SW 1271 (cell line): ENCODE data around the gene LMTK3.
"Not testable (repeated sequence)": the region's sequence is repeated elsewhere in the genome, so short reads cannot be mapped to it uniquely, and the experiment has no call there.

Experiments
- DNase-seq, 2 experiments: peaks; one replicate each; lab custom pipeline; 2025; lab: John Stamatoyannopoulos, UW

The LMTK3 gene

DNA sequence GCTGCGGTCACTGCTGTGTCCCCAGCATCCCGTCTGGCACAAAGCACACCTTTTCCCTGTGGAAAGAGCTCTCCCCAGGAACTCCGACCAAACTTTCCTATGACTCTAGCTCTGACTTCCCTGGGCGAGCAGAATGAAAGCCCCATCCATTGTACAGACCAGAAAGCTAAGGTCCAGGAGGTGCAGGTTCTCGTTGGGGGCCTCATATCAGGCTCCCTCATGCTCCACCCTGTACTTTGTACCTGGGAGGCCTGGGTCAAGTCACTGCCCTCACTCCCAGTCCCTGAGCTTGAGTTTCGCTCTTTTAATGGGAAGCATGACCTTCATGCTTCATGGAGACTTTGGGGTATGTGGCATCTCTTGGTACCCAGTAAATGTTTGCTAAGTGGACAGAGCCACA, 24.1 kb downstream of the LMTK3 start:
- no peak for DNase-seq

DNA sequence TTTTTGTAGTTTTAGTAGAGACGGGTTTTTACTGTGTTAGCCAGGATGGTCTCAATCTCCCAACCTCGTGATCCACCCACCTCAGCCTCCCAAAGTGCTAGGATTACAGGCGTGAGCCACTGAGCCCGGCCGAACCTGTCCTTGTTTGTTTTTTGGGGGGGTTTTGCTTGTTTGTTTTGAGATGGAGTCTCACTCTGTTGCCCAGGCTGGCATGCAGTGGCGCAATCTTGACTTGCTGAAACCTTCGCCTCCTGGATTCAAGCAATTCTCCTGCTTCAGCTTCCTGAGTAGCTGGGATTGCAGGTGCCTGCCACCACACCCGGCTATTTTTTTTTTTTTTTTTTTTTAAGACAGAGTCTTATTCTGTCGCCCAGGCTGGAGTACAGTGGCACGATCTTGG, 24.9 kb downstream of the LMTK3 start:
- DNase-seq, result not testable (repeated sequence)

DNA sequence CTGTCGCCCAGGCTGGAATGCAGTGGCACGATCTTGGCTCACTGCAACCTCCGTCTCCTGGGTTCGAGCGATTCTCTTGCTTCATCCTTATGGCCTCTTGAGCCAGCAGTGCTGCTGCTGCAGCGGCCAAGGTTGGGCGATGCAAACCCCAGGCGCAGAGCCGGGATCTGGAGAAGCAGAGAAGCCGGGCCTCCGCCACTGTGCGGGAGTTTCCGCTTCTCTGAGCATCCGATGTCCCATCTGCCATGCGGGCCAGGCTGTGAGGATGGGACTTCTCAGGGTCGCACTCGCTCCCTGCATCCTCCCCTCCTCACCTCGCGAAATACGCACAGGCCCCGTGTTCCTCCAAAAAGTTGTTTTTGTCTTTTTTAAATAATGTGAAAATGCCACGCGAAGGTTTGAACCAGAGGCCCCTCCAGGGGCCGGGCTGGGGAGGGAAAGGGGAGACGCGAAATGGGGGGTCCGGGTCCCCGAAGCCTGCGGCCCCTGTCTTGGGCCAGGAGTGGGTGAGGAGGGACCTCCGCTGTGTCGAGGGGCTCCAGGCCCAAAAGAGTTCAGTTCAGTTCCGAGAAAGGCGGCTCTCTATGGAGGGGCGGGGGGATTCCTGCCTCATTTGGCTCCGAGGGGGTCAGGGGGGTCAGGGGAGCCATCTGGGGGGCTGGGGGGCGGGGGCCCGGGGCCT, 26.6 kb downstream of the LMTK3 start:
- DNase-seq, result no peak

DNA sequence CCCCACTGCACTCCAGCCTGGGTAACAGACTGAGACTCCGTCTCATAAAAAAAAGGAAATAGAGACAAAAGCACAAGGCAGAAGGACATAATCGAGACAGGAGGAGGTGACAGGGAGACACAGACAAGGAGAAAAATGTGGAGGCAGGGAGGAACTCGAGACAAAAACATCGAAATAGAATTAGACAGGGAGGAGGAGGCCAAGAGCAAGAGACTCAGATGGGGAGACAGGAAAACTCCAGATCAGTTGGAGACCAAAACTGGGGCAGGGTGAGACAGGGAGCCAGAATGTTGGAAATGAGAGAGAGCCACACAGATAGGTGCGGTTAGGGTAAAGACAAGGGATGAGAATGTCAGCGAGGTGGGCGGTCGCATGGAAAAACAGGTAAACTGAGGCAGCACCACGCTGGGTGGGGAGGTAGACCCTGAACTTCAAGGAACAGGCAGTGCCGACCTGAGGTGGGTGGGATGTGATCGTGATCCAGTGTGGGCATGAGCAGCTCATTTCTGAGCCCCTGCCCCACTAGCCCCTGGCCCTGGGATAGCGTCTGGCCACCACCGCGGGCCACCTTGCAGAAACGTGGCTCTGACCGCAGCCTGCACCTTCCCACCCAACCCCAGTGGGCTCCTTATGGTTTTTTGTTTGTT, 27.3 kb downstream of the LMTK3 start:
- no peak for DNase-seq

DNA sequence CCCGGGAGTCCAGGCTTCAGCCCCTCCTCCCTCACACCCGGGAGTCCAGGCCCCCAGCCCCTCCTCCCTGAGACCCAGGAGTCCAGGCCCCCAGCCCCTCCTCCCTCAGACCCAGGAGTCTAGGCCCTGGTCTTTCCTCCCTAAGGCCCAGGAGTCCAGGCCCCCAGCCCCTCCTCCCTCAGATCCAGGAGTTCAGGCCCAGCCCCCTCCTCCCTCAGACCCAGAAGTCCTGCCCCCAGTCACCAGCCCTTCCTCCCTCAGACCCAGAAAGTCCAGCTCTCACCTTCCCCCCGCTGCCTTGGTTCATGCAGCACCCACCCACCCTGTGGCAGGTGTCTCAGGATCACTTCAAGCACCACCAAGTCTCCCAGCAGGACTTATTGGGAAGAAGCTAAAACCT, 28.3 kb downstream of the LMTK3 start:
- no peak for DNase-seq

DNA sequence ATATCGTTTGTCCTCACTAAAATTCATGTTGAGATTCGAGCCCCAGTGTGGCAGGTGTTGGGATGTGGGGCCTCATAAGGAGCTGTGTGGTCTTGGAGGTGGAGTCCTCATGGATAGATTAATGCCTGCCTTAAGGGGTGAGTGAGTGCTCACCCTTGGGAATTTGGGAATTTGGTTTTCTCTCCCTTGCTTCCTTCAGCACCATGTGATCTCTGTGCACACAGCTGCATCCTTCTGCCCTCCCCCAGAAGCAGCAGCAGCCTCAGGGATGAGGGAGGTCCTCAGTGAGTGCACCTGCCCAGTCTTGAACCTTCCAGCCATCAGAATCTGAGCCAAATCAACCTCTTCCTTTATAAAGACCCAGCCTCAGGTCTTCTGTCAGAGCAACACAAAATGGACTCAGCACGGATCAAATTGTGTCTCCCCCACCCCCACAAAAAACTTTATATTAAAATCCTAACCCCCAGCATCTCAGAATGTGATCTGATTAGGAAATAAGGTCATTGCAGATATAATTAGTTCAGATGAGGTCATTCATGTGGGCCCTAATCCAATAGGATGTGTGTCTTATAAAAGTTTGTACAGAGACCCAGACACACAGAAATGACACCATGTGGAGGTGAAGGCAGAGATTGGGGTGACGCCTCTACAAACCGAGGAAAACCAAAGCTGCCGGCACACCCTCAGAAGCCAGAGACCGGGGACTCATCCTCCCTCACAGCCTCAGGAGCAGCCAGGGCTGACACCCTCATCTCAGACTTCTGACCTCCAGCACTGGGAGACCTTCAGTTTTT, 29.6 kb downstream of the LMTK3 start:
- DNase-seq, result no peak

DNA sequence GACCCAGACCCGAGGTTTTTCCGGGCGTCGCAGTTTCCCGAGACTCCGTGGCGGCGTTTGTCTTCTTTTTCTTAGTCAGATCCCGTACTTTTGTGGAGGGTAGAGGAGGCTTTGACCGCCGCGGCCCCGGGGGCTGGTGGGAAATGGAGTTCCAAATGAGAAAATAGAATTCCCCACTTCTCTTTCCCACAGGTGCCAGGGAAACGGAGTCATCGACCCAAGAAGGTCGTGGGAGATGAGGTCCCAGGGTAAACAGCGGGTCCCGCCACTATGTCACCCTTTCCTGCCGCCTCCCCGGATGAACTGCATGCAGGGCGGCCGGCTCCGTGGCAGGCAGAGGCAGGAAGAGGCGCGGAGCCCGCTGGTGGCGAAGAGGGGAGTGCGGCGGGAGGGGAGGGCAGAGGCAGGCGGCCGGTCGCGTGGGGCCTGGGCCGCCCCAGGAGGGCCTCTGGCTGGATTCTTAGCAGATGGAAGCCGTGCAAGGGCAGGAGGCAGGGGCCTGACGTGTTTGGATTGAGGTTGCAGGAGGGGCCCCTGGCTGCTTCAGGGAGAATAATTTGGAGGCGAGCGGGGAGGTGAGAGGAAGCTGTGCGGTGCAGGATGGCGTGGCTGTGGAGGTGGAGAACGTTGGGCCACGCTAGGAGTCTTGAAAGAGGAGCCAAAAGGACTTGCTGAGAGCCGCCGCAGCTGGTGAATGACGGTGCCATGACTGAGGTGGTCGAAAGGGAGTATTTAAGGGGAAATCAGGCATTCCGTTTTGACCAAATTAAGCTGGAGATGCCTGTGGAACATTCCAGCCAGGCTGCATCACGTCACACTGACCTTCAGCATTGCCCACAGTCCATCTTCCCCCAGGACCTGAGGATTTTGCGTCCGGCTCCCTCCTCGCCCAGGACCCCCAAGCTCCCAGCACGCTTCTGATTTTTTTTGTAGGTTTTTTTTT, 30.8 kb downstream of the LMTK3 start:
- no peak for DNase-seq

DNA sequence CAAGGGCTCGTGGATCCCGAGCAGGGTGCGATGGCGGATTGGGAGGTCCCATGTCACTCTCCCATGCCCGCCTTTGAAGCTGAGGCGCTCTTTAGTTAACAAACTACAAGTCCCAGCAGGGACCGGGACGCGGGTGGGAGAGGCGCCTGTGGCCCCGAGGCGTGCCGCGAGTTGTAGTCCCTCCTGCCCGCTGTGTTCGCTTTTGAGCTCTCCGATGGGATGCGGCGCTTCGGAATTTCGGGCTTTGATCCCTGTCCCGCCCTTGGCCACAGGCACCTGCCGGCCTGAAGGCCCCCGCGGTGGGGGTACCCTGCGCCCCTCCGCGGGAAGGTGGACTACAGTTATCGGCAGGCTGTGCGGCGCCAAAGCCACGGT, 31.5 kb downstream of the LMTK3 start:
- DNase-seq, result no peak

DNA sequence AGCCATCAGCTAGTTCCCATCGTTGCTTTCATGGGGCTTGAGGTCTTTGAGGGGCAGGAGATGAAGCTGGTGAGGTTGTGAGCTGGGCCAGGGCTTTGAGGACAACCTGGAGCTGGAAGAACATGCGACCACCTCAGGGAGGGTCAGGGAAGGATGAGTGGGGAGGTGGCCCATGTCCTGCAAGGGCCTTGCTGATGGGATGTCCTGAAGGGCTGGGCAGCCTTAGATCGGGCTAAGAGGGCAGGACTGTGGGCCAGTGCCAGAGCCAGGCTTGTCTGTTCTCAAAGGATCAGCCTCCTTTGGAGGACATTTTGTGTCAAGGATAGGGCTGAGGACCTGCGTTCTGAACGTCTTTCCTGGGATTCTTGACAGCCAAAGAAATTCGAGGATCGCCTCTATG, 31.9 kb downstream of the LMTK3 start:
- no peak for DNase-seq

DNA sequence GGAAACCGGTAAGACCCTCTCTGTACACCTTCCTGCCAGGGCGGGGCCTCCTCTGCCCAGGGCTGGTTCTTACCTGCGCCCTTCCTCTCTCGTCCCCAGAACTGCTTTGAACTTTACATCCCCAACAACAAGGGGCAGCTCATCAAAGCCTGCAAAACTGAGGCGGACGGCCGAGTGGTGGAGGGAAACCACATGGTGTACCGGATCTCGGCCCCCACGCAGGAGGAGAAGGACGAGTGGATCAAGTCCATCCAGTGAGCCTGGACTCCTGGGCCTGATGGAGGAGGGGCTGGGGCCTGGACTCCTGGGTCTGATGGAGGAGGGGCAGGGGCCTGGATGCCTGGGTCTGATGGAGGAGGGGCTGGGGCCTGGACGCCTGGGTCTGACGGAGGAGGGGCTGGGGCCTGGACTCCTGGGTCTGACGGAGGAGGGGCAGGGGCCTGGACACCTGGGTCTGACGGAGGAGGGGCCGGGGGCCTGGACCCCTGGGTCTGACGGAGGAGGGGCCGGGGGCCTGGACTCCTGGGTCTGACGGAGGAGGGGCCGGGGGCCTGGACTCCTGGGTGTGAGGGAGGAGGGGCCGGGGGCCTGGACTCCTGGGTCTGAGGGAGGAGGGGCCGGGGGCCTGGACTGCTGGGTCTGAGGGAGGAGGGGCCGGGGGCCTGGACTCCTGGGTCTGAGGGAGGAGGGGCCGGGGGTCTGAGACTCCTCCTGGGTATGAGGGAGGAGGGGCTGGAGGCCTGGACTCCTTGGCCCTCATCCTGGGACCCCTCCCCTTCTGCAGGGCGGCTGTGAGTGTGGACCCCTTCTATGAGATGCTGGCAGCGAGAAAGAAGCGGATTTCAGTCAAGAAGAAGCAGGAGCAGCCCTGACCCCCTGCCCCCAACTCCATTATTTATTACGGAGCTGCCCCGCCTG, 33.0 kb downstream of the LMTK3 start:
- no peak for DNase-seq

DNA sequence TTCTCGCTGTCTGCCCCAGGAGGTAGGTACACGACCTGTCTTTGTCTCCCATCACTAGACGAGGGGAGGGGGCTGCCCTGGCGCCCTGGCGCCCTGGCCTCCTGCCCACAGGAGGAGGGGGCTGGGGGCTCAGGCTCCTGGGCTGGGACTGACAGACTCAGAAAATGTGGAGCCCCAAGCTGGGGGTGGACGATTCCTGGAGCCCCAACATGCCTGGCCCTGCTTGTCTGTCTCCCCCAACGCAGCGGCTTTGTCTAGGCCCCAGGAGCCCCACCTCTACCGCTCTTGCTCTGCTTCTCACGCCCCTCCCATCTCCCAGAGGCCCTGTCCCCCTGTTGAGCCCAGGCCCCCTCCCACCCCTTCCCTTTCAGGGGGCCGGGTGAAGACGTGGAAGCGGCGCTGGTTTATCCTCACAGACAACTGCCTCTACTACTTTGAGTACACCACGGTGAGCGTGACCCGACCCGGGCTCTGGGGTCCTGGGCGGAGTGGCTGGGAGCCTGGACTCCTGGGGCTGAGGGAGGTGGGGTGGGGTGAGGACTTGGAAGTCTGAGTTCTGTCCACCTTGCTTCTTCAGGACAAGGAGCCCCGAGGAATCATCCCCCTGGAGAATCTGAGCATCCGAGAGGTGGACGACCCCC, 33.8 kb downstream of the LMTK3 start:
- no peak for DNase-seq

DNA sequence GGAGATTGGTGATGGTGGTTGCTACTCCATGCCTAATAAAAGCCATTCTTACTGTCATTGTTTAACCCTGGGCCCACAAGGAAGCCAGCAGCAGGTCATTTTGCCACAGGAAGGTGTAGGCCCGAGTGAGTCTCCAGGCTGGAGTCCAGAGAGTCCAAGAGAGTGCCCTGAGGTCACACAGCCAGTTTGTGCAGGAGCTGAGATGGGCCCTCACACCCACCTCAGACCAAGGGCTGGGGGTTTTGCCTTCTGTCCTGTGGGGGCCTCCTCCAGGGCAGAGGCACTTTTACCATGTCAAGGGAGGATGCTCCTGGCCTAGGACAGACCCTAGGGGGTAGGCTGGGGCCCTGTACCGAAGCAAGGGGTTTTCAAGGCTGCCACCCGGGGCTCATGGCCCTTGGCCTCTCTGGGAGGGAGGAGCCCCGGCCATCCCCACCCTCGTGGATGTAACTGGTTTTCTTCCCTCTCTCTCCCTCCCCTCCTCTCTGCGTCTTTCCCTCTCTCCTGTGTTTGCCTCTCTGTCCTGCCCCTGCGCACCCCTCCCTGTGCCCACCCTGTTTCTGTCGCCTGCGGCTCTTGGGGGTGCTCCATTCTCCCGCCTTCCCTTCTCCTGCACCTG, 34.5 kb downstream of the LMTK3 start:
- no peak for DNase-seq

DNA sequence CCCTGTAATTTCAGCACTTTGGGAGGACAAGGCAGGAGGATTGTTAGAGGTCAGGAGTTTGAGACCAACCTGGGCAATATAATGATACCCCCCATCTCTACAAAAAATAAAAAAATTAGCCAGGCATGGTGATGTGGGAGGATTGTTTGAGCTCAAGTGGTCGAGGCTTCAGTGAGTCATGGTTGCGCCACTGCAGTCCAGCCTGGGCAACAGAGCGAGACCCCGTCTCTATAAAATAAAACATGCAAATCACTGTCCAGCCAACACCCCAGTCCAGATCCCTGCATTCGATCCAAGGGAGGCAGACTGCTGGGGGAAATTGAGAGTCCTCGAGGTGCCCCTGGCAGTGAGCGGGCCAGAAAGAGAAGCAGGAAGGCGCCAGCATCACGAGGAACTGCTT, 35.5 kb downstream of the LMTK3 start:
- no peak for DNase-seq

DNA sequence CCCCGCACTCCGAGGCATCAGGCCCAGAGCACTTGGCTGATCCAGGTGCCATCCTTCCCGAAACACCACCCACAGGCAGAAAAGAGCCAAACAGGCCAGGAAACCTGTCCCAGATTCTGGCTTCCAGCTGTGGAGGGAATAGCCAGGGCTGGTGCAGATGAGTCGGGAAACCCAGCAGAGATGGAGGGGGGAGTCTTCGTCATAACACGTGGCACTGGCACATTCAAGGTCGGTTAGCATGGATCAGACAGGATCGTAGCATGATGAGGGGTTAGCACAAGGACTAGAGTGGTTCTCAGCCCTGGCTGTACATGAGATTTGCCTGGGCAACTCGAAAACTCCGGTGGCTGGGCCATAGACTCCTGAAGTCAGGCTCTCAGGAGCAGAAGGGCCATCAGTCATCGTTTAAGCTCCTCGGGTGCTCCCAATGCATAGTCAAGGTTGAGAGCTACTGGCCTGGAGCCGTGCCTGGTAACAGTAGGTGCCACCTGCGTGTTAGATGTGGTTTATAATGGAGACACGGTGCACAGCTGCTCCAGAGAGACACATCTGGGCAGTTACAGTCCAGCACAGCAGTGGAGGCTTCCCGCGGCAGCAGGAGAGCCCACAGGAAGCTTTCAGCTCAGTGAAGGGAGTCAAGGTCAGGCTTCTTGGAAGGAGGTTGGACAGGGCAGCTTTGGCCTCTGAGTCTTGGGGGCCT, 36.1 kb downstream of the LMTK3 start:
- no peak for DNase-seq

DNA sequence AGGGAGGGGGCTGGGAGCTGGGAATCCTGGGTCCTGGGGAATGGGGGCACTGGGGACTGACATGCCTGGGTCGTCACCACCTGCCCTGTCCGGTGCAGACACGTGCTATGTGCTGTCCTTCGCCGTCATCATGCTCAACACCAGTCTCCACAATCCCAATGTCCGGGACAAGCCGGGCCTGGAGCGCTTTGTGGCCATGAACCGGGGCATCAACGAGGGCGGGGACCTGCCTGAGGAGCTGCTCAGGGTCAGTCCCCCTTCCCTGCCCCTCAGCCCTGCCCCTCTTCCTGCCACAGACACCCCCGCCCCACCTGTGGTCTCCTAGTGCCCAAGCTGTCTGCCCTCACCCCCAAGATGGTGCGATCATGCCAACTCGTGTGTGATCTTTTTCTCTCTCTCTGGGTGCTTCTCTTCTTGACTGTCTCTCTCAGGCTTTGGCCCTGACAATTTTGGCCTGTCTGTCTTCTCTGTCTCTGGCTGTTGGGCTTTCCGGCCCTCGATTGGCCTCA, 37.5 kb downstream of the LMTK3 start:
- DNase-seq, result no peak

DNA sequence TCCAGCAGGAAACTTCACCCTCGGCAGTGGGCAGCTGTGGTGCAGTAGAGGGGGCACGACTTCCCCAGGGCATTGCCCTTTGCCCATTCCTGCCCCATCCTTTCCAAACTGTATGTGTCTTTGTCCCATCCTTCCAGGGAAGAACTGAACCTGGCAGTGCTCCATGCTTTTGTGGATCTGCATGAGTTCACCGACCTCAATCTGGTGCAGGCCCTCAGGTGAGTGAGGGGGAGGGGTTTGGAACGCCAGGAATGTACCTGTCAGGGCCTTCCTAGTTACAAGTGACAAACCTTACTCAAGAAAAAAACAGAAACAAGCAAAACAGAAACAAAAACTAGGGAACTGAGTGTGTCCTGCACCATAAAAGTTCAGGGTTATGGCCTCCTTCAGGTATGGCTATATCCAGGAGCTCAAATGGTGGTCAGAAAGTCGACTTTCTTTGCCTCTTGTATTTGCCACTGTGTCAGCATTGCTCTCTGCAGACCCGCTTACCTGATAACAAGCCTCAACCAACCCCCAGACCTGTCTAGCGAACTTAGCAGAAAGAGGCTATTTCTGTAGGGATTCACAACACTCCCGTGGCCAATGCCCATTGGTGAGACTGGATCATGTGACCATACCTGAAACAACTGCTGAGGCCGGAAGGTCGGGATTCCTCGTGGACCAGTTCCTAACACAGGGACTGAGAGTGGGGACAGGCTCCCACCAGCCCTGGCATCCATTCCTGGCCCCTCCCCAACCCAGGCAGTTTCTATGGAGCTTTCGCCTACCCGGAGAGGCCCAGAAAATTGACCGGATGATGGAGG, 38.3 kb downstream of the LMTK3 start:
- no peak for DNase-seq

DNA sequence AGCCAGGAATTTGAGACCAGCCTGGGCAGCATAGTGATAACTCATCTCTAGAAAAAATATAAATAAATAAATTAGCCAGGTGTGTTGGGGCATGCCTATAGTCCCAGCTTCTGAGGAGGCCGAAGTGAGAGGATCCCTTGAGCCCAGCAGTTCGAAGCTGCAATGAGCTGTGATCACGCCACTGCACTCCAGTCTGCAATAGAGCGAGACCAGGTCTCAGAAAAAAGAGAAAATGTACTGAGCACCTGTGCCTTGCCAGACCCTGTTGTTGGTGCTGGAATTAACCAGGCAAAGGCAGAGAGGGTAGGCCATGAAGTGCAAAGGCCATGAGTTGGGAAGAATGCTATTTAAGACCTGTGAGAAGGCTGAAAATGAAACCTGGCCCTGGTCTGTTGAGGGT, 39.8 kb downstream of the LMTK3 start:
- no peak for DNase-seq

DNA sequence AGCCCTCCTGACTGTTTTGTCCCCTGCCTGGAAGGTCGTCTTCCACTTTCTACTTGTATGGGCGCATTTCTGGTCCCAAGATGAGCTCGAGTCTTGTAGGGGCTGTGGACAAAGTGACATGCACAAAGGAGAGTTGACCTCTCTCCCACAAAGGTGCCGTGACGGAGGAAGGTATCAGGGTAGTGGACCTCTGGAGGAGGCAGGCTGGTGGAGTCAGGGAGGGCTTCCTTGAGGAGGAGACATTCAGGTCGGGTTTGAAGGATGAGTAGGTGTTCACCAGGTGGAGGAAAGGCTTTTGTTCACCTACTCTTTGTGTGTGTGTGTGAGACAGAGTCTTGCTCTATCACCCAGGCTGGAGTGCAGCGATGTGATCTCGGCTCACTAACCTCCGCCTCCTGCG, 40.8 kb downstream of the LMTK3 start:
- no peak for DNase-seq
